Sigmoid colon (tissue), 7 donors: ENCODE measurements around the gene SRRM3. TPM values are rescaled to one million over a fixed set of nuclear protein-coding genes. Genes with fewer than 3 reads are reported as not detected.

Source experiments
- DNase-seq: peaks from one replicate; pipeline ENCODE4 v3.0.0-alpha.2; 2019
- H3K27ac ChIP-seq, 4 donors: fragments of 200-600 bp; sonication (generic); one replicate each; pipeline ENCODE4 v1.5.1; 2016 to 2019; ENCODE audit warnings: mild to moderate bottlenecking in 1 of 4
- H3K27me3 ChIP-seq, 3 donors: fragments of 200-600 bp; sonication (generic); one replicate each; pipeline ENCODE4 v1.5.1; 2019; ENCODE audit warnings: mild to moderate bottlenecking in 1 of 3
- H3K36me3 ChIP-seq, 4 donors: fragments of 200-600 bp; sonication (generic); one replicate each; pipeline ENCODE4 v1.5.1; 2016 to 2019
- H3K4me1 ChIP-seq, 4 donors: fragments of 200-600 bp; sonication (generic); one replicate each; pipeline ENCODE4 v1.5.1; 2017 to 2019
- H3K4me3 ChIP-seq, 4 donors: fragments of 200-600 bp; sonication (generic); one replicate each; pipeline ENCODE4 v1.5.1; 2017 to 2019; ENCODE audit warnings: mild to moderate bottlenecking in 2 of 4, moderate library complexity in 1 of 4
- H3K9me3 ChIP-seq, 4 donors: fragments of 200-600 bp in 3 of 4; sonication (generic) in 3 of 4; one replicate each; pipeline versions ENCODE4 v1.5.1 to v1.6.1; 2013 to 2019
- EP300 ChIP-seq, 4 donors: sonication (generic); formaldehyde crosslinking; IDR thresholded peaks; one replicate each; pipeline ENCODE4 v1.6.1; 2017; ENCODE audit warnings: antibody characterized with exemption in 4 of 4
- POLR2A ChIP-seq, 2 donors: fragments of 450-650 bp; IDR thresholded peaks; one replicate each; pipeline ENCODE4 v1.6.1; 2016; ENCODE audit warnings: antibody characterized with exemption in 2 of 2, mild to moderate bottlenecking in 2 of 2, moderate library complexity in 2 of 2
- POLR2AphosphoS5 ChIP-seq, 4 donors: sonication (generic); formaldehyde crosslinking; IDR thresholded peaks; one replicate each; pipeline ENCODE4 v1.6.1; 2017; ENCODE audit warnings: antibody characterized with exemption in 4 of 4
- WGBS, 2 donors: extraction: QIAGEN DNeasy Blood & Tissue Kit; methylation state at CpG; one replicate each; pipeline ENCODE4 v1.1.7; 2013; 5-methylcytosine and 5-hydroxymethylcytosine counted together
- intact Hi-C: fragments of 100-400 bp; cut with DNase I; formaldehyde crosslinking; loops from one replicate; pipeline ENCODE4 v1.15.1; 2023
- polyA plus RNA-seq, 3 donors: library from polyadenylated mRNA; stranded (reverse); fragments of 200-250 nt; gene quantifications; one replicate each; pipeline ENCODE4 v1.2.3, GENCODE V29; 2013
- total RNA-seq, 4 donors: library from RNA; depleted of rRNA; stranded (reverse); fragments of >200 nt; gene quantifications; one replicate each; pipeline ENCODE4 v1.1.0, GENCODE V29; 2016
- TF ChIP-seq, protein P1 (sequence below), 4 experiments: fragments of 450-650 bp in 3 of 4; fragments of 200-600 bp in 1 of 4; IDR thresholded peaks; one replicate each; pipeline ENCODE4 v1.5.1; 2016 to 2019; ENCODE audit warnings: antibody characterized with exemption in 4 of 4, mild to moderate bottlenecking in 3 of 4, moderate library complexity in 2 of 4
- donor health status: healthy with polysubstance abuse.
- donor health status: Bipolar disorder and iron deficiency.
- donor health status: healthy.

SRRM3 gene
- total and polyA plus RNA-seq, 7 donors: 1.4 to 16.1 (median 2.2) TPM

DNA sequence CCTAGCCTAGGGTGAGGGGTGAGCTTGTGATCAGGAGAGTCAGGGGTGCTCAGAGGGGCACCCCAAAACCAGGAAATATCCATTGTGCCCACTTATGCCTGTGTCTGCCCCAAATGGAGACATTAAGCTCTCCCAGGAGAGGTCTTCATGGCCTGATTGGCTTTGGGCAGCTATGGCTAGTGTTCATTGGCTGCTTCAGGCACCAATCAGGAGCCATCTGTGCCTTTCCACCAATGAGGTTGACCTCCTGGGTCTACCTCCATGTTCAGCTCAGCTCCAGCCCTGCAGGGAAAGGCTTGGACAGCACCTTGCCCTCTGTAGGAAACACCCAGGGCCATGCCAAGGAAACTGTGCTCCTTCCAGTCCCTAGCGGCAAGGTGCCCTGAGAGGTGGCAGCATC, 76.8 kb downstream of the SRRM3 start:
- 92 to 100% methylated on average over 1 of the region's 1 CpG for WGBS, 2 donors
- no peaks in the 10 kb centered on the region for H3K9me3 ChIP-seq
- H3K27ac ChIP-seq: no peak overlapping the region
- TF ChIP-seq EP300 (IDR thresholded peaks at IDR 0.05) (no peak), POLR2AphosphoS5 (IDR thresholded peaks at IDR 0.05) (no peak), POLR2A (IDR thresholded peaks at IDR 0.05) (no peak)
- TF ChIP-seq, protein P1, sequence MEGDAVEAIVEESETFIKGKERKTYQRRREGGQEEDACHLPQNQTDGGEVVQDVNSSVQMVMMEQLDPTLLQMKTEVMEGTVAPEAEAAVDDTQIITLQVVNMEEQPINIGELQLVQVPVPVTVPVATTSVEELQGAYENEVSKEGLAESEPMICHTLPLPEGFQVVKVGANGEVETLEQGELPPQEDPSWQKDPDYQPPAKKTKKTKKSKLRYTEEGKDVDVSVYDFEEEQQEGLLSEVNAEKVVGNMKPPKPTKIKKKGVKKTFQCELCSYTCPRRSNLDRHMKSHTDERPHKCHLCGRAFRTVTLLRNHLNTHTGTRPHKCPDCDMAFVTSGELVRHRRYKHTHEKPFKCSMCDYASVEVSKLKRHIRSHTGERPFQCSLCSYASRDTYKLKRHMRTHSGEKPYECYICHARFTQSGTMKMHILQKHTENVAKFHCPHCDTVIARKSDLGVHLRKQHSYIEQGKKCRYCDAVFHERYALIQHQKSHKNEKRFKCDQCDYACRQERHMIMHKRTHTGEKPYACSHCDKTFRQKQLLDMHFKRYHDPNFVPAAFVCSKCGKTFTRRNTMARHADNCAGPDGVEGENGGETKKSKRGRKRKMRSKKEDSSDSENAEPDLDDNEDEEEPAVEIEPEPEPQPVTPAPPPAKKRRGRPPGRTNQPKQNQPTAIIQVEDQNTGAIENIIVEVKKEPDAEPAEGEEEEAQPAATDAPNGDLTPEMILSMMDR (IDR thresholded peaks at IDR 0.05): no peak
- no peak for DNase-seq
- peaks cover 18 to 49% (median 28%) of the 10 kb centered on the region in 3 donors for H3K27me3 ChIP-seq
- no peaks in the 10 kb centered on the region for H3K36me3 ChIP-seq
- H3K4me1 ChIP-seq: peaks cover 0 to 21% (median 18%) of the 10 kb centered on the region in 4 donors
- intact Hi-C loops: no loop called here
- H3K4me3 ChIP-seq: no peak overlapping the region

DNA sequence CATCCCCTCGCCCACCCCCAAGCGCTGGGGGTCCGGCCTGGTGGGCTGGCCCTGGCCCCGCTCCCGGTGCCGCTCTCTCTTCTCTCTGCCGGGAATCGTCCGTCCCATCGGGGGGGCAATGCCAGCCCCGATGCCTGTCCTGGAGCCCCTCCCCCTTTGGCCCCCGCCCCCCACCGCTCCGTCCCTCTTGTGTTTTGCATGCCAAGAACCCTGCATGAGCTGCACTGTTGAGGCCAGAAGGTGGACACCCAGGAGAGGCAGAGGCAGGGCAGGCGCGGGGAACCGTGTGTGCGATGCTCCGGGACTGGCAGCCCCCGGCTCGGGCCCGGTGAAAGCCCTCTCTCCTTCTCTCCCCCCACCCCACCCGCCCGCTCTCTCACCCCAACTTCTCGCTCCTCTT, 78.7 kb downstream of the SRRM3 start:
- peaks cover 0 to 21% (median 18%) of the 10 kb centered on the region in 4 donors for H3K4me1 ChIP-seq
- 20 to 34% methylated on average over 25 of the region's 25 CpGs for WGBS, 2 donors
- H3K27ac ChIP-seq: no peak overlapping the region
- intact Hi-C loops: loop anchor here (5.0 kb wide), 1 partner anchor 37 kb away; no protein-coding TSS in a partner anchor
- no peak for TF ChIP-seq POLR2AphosphoS5 (IDR thresholded peaks at IDR 0.05)
- no peak for TF ChIP-seq EP300 (IDR thresholded peaks at IDR 0.05)
- TF ChIP-seq, protein P1 (IDR thresholded peaks at IDR 0.05): no peak
- no peak for TF ChIP-seq POLR2A (IDR thresholded peaks at IDR 0.05)
- no peaks in the 10 kb centered on the region for H3K36me3 ChIP-seq
- H3K9me3 ChIP-seq: no peaks in the 10 kb centered on the region
- no peak for DNase-seq
- H3K27me3 ChIP-seq: peaks cover 19 to 44% (median 26%) of the 10 kb centered on the region in 3 donors
- no peak overlapping the region for H3K4me3 ChIP-seq

DNA sequence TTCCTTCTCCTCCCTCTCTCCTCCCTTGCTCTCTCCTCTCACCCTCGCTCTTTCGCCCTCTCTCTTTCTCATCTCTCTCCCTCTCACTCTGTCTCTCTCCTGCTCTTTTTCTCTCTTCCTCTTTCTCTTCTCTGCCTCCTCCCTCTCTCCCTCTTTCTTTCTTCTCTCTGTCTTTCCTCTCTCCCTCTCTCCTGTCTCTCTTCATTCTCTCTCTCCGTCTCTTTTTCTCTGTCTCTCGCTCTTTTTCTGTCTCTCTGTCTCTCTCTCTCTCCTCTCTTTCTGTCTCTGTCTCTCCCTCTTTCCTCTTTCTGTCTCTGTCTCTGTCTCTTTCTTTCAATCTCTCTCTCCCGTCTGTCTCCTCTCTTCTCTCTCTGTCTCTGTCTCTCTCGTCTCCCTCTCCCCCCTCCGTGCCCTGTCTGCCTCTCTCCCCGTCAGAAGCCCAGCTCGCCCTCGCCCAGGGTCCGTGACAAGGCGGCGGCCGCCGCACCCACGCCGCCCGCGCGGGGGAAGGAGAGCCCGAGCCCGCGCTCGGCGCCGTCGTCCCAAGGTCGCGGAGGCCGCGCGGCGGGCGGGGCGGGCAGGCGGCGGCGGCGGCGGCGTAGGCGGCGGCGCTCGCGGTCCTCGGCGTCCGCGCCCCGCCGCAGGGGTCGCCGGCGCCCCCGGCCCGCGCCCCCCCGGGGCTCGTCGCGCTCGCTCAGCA, 79.5 kb downstream of the SRRM3 start:
- Histone ChIP-seq H3K9me3 (no peaks in the 10 kb centered on the region), H3K4me1 (peaks cover 0 to 21% (median 18%) of the 10 kb centered on the region in 4 donors), H3K27me3 (peaks cover 19 to 44% (median 26%) of the 10 kb centered on the region in 3 donors), H3K27ac (peak overlapping the region in 1 of 4 donors; percentile 8), H3K36me3 (no peaks in the 10 kb centered on the region), H3K4me3 (peak overlapping the region in 3 of 4 donors; percentile 43 to 53 (median 52))
- TF ChIP-seq POLR2A (IDR thresholded peaks at IDR 0.05): no peak
- TF ChIP-seq, protein P1 (IDR thresholded peaks at IDR 0.05): no peak
- TF ChIP-seq EP300 (IDR thresholded peaks at IDR 0.05): no peak
- TF ChIP-seq POLR2AphosphoS5 (IDR thresholded peaks at IDR 0.05): no peak
- DNase-seq: no peak
- intact Hi-C loops: loop anchor here (5.0 kb wide), 1 partner anchor 36 kb away; no protein-coding TSS in a partner anchor
- WGBS, 2 donors: 3% methylated on average over 63 of the region's 63 CpGs

DNA sequence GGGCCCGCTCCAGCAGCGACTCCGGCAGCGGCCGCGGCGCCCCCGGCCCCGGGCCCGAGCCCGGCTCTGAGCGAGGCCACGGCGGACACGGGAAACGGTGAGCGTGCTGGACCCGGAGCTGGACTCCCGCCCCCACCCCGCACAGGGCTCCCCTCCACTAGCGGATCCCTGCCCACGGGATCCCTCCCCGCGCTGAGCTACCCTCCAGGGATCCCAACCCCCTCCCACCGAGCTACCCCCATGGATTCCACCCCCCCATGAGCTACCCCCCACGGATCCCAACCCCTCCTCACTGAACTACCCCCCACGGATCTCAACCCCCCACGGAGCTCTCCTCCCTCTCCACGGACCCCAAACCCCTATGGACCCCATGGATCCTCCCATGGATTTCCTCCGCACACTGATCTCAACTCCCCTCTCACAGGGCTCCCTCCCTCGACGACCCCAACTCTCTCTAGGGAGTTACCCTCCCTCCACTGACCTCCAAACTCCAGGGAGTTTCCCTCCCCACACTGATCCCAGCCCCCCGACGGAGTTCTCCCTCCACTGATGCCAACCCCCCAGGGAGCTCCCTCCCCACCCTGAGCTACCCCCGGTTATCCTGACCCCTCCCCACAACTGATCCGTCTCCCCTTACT, 80.1 kb downstream of the SRRM3 start:
- H3K4me3 ChIP-seq: peak overlapping the region; percentile 12 to 53 (median 48)
- peaks cover 19 to 44% (median 26%) of the 10 kb centered on the region in 3 donors for H3K27me3 ChIP-seq
- no peak overlapping the region for H3K27ac ChIP-seq
- intact Hi-C loops: loop anchor here (5.0 kb wide), 1 partner anchor 35 kb away; no protein-coding TSS in a partner anchor
- peaks cover 0 to 21% (median 18%) of the 10 kb centered on the region in 4 donors for H3K4me1 ChIP-seq
- no peaks in the 10 kb centered on the region for H3K9me3 ChIP-seq
- H3K36me3 ChIP-seq: no peaks in the 10 kb centered on the region
- no peak for TF ChIP-seq POLR2AphosphoS5 (IDR thresholded peaks at IDR 0.05)
- no peak for TF ChIP-seq EP300 (IDR thresholded peaks at IDR 0.05)
- TF ChIP-seq POLR2A (IDR thresholded peaks at IDR 0.05): no peak
- TF ChIP-seq, protein P1 (IDR thresholded peaks at IDR 0.05): no peak
- 2 to 3% methylated on average over 36 of the region's 36 CpGs for WGBS, 2 donors
- no peak for DNase-seq
